ENCODE results near the gene MRPL23. TPM values are rescaled to one million over a fixed set of nuclear protein-coding genes. Genes with fewer than 3 reads are reported as not detected.

Gene MRPL23
- total RNA-seq, 4 donors from 2014 or later, result 93.3 to 116 (median 95.0) TPM

DNA sequence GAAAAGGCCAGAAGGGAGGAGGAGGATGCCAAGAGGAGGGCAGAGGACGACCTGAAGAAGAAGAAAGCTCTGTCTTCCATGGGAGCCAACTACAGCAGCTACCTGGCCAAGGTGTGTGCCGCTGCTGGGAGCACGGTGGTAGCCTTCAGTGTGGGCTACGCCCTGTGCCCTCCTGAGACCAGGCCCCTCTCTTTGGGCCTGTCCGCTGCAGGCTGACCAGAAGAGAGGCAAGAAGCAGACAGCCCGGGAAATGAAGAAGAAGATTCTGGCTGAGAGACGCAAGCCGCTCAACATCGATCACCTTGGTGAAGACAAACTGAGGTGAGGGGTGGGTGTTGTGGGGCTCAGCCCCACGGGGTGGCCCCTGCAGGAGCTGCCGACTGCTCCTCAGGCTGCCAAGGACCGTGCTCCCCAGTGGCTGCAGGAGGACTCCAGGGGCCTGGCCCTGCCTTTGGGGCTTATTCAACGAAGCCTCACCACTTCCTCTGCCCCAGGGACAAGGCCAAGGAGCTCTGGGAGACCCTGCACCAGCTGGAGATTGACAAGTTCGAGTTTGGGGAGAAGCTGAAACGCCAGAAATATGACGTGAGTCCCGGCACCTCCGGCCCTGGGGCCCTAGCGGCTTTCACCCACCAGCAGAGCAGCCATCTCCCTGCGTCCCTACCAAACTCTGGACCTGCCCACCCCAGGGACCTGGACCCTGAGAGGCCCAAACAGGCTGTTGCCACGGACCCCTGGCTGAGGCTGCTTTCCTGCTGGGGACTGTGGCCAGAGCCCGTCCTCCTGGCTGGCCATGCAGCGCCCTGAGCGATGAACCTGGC lies 12.6 kb upstream of the MRPL23 start:
- TF ChIP-seq, protein P1, sequence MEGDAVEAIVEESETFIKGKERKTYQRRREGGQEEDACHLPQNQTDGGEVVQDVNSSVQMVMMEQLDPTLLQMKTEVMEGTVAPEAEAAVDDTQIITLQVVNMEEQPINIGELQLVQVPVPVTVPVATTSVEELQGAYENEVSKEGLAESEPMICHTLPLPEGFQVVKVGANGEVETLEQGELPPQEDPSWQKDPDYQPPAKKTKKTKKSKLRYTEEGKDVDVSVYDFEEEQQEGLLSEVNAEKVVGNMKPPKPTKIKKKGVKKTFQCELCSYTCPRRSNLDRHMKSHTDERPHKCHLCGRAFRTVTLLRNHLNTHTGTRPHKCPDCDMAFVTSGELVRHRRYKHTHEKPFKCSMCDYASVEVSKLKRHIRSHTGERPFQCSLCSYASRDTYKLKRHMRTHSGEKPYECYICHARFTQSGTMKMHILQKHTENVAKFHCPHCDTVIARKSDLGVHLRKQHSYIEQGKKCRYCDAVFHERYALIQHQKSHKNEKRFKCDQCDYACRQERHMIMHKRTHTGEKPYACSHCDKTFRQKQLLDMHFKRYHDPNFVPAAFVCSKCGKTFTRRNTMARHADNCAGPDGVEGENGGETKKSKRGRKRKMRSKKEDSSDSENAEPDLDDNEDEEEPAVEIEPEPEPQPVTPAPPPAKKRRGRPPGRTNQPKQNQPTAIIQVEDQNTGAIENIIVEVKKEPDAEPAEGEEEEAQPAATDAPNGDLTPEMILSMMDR (IDR thresholded peaks at IDR 0.05), result no peak
- TF ChIP-seq POLR2A (IDR thresholded peaks at IDR 0.05), result no peak
- no peak overlapping the region for H3K4me3 ChIP-seq
- H3K27ac ChIP-seq, result no peak overlapping the region
- no peaks in the 10 kb centered on the region for H3K4me1 ChIP-seq
- H3K36me3 ChIP-seq, result no peaks in the 10 kb centered on the region
- DNase-seq, result no peak
- H3K9me3 ChIP-seq, result no peaks in the 10 kb centered on the region
- H3K27me3 ChIP-seq, result no peaks in the 10 kb centered on the region

DNA sequence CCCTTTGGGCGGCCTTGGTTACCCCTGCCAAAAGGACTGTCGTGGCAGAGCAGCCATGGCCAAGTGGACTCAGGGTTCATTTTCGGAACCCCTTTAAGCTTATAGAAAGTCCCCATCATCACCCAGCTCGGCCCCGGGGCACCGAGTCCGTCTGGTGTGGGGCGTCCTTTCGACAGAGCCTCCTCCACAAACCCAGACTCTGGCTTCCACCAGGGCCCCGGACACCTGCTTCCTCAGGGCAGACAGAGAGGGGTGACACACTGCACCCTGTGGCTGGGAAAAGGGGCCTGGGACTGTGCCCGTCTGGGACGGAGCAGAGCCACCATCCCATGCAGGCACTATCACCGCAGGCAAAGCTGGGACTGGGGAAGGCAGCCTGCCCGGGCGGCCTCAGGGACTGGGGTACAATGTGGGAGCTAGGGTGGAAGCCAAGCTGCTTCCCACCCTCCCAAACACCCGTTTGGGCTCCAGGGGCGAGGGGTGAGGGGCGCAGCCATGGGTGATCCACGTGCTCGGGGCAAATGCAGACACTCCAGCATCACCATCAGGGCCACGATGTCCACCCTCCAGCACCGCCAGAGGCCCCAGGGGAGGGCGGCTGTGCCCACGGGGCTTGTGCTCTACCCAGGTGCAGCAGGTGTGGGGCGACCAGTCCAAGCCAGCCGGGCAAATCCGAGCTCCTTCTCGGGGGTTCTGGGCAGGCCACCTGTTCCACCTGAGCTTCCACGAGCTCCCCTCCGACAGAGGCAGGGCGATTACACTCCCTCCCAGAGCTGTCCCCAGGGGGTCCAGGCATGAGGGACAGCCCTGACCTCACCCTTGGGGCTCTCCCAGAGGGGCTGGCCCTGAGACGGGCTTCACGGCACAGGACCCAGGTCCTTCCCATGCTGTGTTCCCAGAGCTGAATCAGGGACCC lies 11.7 kb upstream of the MRPL23 start:
- DNase-seq, result no peak
- Histone ChIP-seq H3K27me3 (no peaks in the 10 kb centered on the region), H3K4me1 (no peaks in the 10 kb centered on the region), H3K4me3 (no peak overlapping the region), H3K27ac (no peak overlapping the region), H3K36me3 (no peaks in the 10 kb centered on the region), H3K9me3 (no peaks in the 10 kb centered on the region)
- no peak for TF ChIP-seq POLR2A (IDR thresholded peaks at IDR 0.05)
- TF ChIP-seq, protein P1 (IDR thresholded peaks at IDR 0.05), result no peak

DNA sequence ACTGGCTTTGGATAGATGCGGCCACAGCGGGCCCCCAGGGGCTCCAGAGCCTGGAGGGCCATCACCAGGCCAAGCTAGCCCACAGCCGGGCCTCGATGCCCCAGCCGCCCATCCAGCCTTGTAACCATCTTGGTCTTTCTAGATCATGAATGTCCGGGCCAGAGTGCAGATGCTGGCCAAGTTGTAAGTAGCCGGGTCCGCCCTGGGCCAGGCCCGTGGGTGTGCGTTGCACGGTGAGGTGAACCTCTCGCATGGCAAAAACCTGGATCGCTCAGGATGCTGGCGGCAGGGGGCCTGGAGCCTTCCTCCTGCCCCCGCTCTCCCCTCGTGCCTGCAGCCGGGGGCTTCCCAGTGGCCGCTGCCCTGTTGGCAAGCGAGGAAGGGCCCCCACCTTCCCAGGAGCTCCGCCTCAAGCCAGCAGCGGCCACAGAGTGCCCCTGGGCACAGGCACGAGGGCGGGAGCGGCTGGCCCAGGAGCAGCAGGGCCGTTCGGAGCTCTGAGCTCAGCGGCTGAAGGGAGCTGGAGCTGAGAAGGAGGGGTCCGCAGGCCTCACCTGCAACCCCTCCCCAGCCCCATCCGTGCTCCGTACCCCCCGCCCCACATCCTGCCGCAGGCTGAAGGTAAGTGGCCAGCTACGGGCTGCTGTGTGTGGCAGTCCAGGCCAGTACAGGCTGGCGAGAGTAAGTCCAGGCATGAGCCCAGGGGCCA lies 10.9 kb upstream of the MRPL23 start:
- no peak for DNase-seq
- Histone ChIP-seq H3K9me3 (no peaks in the 10 kb centered on the region), H3K4me1 (no peaks in the 10 kb centered on the region), H3K36me3 (no peaks in the 10 kb centered on the region), H3K27me3 (no peaks in the 10 kb centered on the region), H3K4me3 (no peak overlapping the region), H3K27ac (no peak overlapping the region)
- no peak for TF ChIP-seq POLR2A (IDR thresholded peaks at IDR 0.05)
- TF ChIP-seq, protein P1 (IDR thresholded peaks at IDR 0.05), result no peak

DNA sequence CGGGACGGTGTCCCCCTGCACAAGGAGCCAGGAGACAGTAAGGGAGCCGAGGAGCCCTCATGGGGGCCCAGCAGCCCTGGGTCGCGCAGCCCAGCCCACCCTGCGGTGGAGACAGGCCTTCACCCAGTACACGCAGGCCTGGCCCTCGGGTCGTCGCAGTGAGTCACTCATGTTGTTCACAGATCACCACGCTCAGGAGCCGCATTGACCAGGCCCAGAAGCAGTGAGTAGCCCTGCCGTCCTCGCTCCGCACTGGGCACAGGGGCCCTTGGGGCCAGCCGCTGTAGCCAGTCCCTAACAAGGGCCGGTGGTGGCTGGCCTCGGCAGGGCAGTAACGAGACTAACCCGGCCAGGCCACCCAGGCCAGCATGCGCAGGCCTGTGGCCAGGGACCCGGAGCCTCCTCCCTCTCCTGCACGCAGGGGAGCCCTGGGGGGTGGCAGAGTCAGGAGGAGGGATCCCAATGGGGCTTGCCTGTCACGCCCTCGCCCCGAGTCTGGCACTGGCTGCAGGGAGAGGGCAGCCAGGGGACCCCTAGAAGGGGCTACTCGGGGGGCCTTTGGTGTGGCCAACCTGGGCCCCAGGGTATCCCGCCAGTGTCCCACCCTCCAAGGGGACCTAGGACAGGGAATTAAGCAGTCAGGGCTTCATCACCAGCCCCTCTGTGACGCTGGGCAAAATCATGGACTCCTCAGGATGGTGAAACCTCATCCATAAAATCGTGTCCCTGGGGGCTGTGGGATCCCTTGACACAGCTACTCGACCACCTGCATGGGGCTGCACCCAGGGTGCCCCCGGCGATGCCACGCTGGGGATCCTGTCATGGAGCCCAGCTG lies 10.1 kb upstream of the MRPL23 start:
- TF ChIP-seq, protein P1 (IDR thresholded peaks at IDR 0.05), result no peak
- no peak for TF ChIP-seq POLR2A (IDR thresholded peaks at IDR 0.05)
- H3K4me3 ChIP-seq, result no peak overlapping the region
- H3K36me3 ChIP-seq, result no peaks in the 10 kb centered on the region
- no peak for DNase-seq
- no peak overlapping the region for H3K27ac ChIP-seq
- H3K4me1 ChIP-seq, result no peaks in the 10 kb centered on the region
- no peaks in the 10 kb centered on the region for H3K9me3 ChIP-seq
- H3K27me3 ChIP-seq, result no peaks in the 10 kb centered on the region
